ENCODE measurements around the gene SRSF9.

DNA sequence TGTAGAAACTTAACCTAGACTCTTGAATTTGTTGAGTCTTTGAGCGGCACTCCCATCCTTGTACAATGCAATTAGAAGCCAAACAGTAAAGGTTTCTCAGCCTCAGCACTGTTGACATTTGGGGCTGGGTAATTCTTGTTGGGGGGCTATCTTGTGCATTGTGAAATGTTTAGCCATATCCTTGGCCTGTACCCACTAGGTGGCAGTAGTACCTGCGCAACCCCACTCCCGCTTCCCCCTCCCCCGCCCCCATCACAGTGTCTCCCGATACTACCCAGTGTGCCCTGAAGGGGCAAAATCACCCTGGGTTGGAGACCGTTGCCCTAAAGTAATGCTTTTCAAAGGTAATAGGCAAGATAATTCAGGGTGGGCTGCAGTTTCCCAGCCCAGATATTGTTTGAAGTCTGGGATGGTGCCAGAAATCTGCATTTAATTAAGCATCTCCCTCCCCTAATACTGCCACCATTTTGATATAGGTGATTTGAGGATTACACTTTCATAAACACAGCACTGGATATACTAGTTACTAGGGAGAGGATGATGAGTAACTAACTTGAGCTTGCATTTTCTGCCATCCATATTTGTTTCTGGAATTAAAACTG is 29.8 kb downstream of the SRSF9 start:
- TF ChIP-seq, protein P1, sequence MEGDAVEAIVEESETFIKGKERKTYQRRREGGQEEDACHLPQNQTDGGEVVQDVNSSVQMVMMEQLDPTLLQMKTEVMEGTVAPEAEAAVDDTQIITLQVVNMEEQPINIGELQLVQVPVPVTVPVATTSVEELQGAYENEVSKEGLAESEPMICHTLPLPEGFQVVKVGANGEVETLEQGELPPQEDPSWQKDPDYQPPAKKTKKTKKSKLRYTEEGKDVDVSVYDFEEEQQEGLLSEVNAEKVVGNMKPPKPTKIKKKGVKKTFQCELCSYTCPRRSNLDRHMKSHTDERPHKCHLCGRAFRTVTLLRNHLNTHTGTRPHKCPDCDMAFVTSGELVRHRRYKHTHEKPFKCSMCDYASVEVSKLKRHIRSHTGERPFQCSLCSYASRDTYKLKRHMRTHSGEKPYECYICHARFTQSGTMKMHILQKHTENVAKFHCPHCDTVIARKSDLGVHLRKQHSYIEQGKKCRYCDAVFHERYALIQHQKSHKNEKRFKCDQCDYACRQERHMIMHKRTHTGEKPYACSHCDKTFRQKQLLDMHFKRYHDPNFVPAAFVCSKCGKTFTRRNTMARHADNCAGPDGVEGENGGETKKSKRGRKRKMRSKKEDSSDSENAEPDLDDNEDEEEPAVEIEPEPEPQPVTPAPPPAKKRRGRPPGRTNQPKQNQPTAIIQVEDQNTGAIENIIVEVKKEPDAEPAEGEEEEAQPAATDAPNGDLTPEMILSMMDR (IDR thresholded peaks at IDR 0.05), result peak; percentile 16 to 51 (median 35)
- no peak for TF ChIP-seq POLR2A (IDR thresholded peaks at IDR 0.05)

Measured in uterus (tissue), 2 donors.